Skin of body (tissue), 2 donors: ENCODE results near the gene FRMD4B. TPM values are rescaled to one million over a fixed set of nuclear protein-coding genes. Genes with fewer than 3 reads are reported as not detected.

ENCODE experiments used
- DNase-seq: peaks from one replicate; lab custom pipeline; 2025; lab: John Stamatoyannopoulos, UW
- total RNA-seq: library from RNA; depleted of rRNA; stranded (reverse); fragments of >200 nt; gene quantifications from one replicate; pipeline ENCODE4 v1.2.3, GENCODE V29; 2014

The FRMD4B gene
- 49.7 TPM for total RNA-seq

DNA sequence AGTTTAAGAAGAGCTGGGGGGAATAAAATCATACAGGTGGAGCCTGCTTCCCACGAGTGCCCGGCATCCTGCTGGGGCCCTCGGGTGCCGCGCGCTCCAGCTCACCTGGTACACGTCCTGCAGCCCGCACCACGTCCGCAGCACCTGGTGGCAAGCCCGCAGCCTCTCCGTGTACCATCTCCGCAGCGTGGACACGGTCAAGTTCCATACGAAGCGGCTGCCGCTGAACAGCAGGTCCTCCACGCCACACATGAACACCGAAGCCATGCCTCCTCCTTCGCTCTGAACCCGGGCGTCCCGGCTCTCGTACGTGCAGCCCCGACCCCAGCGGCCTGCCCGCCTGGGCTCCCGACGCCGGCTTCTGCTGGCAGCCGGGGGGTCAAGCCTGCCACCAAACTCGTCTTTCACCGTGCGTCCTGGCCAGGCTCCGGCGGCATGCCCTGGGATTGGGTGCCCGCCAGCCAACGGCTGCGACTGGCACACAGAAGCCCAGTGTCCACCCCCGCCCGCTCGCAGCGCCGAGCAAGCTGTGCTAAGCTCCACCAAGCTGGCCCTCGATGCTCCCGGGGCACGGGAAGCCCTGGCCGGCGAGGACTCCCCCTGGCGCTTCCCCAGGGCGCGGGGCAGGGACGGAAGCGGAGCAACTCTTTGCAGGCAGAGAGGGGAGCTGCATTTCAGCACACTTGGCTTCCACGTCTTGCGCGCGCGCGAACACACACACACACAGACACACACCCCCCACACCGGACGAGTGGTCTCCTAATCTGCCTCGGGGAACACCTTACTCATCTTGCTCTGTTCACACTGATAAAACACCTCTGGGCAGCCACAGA is at the start of gene FRMD4B:
FRMD4B (minus strand) TSS at position 366 of the 833 bp plus-strand sequence; CDS start at position 267, 99 bp downstream.
- no peak for DNase-seq

DNA sequence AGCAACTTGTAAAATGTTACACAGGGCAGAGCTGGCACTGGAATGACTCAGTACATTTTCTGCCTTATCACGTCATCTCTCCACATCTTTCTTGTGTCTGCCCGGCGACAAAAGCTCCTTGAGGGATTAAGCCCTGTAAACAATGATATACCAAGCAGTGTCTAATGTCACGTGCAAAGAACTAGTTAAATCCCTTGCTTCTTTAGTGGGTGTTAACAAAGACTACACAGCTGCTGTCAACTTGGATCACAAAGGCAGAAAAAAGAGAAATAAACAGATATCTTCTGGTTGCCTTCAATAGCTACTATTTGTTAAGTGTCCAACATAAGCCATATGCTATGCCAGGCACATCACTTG is 48.1 kb upstream of the FRMD4B start:
- no peak for DNase-seq

DNA sequence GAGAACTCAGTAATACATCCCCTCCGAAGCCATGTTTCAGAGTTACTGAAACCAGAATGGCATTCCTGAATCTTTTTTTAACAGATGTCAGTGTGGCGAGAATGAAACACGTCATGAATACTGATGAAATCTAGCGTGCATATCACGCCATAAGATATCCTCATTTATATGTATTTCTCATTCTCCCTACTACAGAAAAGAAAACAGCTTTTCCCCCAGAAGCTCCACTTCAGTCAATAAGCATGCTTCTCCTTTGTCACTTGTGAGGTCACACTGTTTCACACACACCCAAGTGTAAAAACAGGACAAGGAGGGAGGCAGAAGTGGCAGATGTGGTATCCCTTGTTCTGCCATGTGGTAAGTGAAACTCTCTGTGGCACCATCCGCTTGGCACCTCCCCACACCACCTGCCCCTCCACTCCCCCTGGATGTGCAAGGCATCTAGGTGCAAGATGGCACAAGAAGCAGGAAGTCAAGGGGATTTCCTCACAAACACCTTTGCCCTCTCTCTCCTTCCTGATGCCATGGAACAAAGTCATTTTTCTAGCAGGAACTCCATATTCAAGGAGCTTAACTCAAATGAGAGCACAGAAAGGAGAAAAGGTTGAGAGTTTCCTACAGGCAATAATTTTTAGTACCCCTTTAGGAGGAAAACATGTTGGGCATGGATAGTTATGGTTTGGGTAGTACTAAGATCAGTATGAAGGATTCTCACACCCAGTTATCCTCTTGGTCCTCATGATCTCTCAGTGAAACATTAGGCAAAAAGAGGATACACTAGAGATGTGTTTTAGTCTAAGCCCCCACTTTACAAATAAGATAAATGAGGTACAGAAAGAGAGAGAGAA is 47.5 kb upstream of the FRMD4B start:
- DNase-seq = no peak

DNA sequence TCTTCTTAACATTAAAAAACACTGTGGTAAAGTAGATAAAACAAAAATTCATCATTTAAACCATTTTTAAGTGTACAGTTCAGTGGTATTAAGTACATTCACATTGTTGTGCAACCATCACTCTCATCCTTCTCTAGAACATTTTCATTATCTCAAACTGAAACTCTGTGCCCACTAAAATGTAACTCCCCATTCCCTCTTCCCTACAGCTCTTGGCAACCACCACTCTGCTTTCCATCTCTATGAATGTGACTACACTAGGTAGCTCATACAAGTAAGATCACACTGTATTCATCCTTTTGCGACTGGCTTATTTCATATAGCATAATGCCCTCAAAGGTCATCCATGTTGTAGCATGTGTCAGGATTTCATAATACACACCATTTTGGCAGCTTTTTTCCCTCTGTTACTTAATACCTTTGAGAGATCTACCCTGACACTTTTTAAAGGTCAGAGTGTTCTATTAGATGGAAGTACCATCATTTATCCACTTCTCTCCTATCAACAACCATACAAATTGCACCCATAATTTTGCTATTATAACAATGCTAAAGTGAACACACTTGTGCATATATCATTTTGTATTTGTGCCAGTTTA is 42.9 kb upstream of the FRMD4B start:
- DNase-seq = no peak

DNA sequence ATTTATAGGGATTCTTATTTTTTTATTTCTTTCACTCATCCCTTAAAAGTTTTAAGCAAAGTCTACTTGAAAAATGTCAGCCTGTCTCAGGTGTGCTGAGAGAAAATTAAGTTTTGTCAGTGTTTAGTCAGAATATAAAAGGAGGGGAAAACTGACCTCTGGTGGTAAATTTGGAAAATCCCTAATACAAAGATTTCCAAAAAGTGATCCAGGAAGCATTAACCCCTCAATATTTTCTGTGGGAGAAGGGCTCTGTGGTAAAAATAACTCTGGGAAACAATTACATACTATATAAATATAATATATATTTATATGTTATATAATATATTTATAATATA is 41.0 kb upstream of the FRMD4B start:
- no peak for DNase-seq

DNA sequence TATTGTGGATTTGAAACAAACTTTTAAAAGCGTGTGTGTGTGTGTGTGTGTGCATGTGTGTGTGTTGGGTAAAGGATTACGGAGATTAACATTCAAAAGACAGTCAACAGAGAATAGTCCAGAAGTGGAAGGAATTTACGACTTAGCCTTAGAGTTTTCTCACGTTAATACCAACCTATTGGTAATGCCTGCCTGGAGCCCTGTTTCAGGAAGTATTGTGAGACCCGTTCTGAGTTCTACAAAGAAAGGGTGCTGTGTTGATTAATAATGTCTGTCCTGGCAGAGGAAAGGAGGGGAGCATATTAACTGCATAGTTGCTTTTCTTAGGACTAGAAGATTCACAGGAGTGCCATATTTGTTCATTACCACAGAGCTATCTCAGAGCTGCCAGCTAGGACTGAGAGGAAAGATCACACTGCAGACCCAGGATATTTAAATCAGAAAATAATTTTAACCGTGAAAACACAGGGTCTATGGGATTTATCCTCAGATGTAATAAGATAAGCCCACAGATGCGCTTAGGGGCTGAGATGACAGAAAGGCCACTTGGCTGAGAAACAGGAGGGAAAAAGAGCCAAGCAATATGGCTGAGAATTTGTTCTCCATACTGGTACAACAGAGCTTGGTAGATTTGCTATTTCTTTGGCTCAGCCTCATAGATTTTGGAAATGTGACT is 40.5 kb upstream of the FRMD4B start:
- DNase-seq = no peak

DNA sequence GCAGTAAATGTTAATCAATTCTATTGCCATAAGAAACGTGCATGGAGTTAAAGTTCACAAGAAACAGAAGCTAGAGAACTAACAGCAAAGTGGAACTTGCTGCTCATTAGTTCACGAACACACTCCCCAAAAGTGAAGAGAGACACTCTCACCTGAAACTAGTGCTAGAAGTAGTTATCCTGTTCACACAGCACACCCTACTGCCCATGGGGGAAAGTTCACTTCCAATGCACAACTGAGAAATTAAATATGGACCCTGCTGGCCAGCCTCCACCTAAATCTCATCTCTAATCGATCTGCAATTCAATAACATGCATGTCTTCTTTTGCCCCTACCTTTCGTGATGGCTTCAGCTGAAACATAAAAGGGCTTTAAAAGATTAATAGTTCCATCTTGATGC is 39.4 kb upstream of the FRMD4B start:
- DNase-seq = no peak

DNA sequence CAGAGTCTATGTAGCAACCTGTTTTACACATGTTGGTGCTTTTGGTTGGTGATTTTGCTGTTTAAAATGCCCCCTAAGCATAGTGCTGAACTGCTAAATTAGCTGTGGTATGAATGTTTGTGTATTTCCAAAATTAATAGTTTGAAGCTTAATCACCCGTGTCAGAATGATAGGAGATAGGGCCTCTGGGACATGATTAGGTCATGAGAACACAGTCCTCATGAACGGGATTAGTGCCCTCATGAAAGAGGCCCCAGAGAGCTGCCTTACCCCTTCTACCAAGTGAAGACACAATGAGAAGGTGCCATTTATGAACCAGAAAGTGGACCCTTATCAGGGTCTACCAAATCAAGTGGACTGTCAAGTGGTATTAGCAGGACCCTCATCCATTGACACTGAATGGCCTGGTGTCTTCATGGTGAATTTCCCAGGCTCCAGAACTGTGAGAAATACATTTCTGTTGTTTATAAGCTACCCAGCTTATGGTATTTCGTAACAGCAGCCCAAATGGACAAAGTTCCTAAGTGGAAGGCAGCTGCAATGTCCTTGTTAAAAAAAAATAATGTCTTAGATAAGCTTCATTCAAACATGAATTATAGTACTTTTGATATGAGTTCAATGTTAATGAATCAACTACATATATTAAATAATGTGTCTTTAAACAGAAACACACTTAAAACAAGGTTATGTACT is 37.7 kb upstream of the FRMD4B start:
- no peak for DNase-seq

DNA sequence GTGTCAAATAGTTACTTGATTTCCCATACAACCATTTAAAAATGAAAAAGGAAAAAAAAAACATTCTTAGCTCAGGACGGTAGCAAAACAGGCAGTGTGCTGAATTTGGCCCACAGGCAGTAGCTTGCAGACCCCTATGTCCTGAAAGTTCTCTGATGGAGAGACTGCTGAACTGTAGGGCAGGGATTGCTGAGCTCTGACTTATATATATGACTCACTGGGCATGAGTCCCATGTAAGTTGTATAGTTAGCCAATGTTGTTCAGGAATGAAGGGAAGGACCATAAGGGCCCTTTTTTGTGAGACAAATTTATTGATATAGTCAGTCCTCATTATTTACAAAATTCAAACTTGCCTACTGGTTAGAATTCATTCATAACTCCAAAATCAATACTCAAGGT is 36.9 kb upstream of the FRMD4B start:
- DNase-seq = no peak

DNA sequence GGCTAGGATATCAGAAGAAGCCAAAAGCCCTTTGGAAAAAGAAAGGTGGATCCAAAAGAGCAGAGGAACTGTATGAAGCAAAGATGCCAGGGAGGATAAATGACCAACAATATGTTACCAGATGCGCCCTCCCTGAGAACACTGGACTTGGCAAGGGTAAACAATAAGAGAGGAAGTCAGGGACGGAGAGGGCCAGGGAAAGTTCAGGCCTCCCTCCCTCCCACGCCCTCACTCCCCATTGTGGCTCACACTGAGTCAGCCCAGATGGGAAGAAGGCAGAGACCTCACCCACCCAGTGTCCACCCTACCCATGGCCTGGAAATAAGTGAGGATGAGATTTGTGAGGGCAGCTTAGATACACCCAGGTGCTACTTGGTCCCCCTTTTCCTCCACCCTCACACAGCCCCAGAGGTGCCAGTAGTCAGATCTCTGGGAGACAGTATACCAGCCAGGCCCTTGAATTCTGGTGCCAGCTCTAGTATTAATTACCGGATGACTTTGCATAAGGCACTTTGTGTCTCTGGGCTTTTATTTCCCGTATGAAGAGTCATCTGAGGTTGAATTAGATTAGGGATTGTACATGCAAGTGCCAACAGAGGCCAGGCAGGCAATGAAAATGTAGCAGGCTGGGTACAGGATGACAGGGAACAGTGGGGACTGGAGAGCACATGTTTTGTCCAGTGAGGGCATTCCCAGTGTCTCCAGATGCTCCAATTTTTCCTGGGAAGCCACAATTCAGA is 35.1 kb upstream of the FRMD4B start:
- DNase-seq = no peak

DNA sequence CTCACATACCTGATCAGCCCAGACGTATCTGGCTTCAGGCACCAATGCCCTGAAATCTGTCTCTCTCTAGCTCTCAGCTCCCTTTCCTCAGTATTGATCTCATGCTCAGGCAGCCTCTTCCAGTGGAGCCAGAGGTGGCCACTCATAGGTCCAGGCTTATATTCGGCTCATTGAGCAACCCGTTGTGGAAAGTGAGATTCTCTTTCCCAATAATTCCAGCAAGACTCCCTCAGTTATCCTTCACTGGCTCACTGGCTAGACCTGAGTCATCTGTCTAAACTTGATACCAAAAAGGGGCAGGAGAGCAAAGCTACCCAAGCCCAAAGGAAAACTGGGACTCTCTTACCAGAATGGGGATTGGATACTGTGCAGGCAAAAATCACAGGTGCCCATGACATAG is 33.4 kb upstream of the FRMD4B start:
- no peak for DNase-seq

DNA sequence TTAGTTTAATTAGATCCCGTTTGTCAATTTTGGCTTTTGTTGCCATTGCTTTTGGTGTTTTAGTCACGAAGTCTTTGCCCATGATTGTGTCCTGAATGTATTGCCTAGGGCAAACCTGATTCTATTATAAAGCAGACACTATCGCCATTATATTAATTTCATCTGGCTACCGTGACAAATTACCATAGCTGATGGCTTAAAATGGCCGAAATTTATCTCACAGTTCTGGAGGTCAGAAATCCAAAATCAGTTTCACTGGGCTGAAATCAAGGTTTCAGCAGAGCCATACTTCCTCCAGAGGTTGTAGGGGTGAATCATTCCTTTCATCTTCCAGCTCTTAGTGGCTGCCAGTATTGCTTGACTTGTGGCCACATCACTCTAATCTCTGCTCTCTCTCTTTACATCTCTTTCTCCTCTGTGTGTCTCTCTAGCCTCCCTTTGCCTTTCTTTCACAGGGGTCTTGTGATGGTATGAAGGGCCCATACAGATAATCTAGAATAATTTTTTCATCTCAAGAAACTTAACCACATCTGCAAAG is 31.7 kb upstream of the FRMD4B start:
- no peak for DNase-seq

DNA sequence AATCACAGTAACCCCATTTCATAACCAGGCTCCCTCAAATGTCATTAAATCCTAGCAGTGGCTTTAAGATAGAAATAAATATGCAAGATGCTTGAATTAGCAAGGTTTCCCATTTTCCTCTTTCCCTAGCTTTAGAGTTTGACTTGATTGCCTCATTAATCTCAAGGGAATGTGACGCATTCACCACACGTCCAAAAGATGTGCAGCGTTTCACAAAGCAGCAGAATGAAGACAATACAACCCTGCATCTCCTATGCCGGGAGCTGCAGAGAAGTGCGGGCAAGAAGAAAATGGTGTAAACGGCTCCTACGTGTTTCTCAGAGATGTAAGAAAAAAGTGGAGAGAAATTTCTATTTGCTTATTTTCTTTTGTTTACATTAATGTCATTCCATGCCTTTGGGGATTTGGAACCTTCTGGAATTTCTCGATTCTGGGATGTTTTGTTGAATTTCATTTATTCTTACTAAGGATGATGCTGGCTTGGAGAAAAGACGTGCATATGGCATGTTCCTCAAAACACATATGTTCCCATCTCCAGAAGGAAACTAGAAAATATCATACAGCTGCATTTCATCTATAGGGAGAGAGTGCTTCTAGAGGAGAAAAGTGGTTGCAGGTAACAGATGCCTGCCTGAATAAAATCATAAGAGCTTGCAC is 27.8 kb upstream of the FRMD4B start:
- no peak for DNase-seq

DNA sequence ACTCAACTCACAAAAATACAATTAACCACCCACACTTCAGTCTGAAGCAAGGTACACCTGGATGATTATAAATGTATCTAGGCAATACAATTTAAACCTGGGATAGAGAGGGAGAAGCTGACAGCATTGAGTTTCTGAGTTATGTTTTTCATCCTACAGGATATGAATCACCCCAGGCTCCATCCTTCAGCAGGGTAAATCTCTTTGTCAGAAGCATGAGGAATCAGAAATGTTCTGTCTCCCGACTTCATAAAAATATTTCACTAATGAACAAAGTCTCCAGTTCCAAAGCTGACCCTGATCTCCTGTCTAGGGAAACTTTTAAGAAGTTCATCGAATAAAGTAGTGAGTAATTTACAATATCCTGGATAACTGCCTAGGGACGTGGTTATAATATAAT is 25.5 kb upstream of the FRMD4B start:
- no peak for DNase-seq

DNA sequence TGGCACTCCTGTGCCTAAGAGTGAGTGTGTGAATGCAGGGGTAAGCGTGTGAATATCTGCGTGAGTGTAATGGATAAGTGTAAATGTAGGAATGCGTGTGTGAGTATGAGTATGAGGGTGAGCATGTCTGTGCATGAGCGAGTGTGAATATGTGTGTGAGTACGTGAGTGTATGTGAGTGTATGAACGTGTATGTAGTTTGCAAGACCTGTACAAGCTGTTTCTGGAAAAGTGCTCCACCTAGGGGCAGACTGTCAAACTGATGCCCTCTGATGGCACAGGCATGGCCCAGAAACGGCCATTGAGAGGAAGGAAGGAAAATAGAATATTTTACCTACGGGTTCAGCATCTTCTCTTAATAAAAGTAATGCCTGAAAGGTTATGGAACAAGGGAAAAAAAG is 24.4 kb upstream of the FRMD4B start:
- DNase-seq = peak; percentile 48

DNA sequence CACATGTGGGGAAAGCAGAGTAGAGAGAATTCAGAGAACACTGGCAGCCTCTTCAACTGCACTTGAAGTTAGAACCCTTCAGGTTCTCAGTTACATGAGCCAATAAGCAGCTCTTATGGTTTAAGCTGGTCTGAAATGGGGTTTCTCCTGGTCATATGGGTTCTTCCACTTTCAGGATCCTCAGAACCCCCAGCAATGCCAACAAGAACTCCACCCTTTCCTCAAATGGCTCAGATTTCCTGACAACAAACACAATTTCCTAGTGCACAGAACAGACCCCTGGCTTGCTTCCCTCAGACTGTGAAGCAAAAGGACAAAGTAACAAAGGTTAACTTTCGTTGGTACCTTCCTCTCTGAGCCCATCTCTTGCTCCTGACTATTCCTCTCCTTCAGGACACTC is 23.9 kb upstream of the FRMD4B start:
- no peak for DNase-seq

DNA sequence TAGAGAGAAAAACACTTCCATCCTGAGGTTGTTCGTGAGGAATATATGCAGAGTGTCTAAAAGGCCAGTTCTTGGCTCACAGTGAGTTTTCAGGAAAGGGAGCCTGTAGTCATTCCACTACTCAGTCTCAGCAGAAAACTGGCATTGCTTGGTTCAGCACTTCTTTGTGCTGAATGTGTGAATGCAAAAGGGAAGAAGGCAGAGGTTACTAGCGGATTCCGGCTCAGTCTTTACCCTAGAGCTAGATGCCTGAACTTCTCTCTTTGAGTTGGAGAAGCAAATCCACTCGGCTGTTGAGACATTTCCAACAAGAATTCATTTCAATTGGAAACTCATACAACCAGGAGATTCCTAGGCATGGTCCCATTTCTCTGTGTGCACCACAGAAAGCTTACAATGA is 23.1 kb upstream of the FRMD4B start:
- no peak for DNase-seq

DNA sequence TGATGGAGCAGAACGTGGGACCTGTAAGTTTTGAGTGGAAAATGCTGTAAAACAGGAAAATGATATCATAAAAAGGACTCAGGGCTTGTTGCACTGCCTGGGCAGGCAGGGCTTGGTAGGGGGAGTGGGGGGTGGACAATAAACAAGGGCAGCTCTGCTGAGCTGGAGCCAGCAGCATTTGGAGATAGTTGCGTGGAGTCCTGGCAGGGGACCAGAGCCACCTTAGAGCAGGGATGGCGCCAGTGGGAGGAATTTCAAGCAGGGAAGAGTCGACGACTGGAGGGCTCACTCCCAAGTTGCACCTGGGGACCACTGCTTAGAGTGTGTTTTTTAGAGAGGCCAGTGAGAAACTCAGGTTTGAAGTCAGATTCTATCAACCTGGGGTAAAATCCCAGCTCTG is 22.7 kb upstream of the FRMD4B start:
- no peak for DNase-seq

DNA sequence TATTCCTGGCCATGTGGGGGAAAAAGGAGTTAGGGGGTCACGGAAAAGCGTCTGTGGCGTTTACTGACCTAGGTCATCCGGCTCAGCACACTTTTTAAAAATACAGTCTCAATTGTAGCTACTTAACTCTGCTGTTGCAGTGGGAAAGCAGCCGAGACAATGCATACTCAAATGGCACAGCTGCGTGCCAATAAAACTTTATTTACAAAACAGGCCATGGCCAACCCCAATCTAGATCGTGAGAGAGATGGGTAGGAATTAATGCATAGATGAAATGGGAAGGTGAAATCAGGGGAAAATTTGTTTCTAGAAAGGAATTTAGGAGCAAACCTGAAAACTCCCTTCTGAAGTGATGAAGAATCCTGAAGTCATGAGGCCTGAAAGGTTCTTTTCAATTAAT is 22.0 kb upstream of the FRMD4B start:
- DNase-seq = no peak

DNA sequence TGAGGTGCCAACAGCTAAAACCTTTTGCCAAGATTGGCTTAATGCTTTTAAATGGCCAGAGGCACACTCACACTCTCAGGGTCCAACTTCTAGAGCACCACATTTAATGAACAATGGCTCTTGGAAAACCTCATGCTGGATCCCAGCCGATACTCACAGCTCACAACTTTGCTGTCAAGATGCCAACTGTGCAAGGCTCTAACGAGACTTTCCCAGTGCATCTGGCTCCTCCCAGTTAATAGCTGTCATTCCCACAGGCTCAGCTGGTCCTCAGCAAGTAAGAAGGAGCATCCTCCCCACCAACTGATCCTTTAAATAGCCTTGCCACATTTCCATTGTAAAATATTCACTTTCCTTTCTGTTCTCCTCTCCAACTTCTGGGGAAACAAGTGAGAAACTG is 20.3 kb upstream of the FRMD4B start:
- no peak for DNase-seq
